Activated naive CD8-positive, alpha-beta T cell treated with anti-CD3 and anti-CD28 coated beads, Interleukin-2, amount 50 U/mL, for 16 hours (primary cell): Measurements from ENCODE around the gene ARHGAP18.

ENCODE experiments used
- DNase-seq: peaks from one replicate; pipeline ENCODE4 v3.0.0-alpha.2; 2020; ENCODE audit warnings: low read depth, low spot score

ARHGAP18 gene

DNA sequence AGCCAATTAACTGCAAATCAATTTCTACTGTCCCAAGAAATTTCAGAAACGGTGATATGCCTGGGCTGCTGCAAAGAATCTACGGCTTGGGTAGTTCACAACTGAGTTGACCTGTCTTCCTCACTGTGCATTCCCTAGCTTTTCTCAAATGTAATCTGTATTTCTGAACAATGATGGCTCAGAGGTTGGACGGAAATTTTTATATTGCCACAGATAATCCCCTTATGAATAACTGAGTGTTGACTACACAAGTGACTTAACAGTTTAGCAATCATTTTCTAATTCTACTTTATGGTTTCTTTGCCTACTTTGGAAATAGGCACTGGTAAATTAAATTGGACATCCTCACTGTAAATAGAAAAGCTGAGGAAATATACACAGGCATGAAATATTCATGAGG is 94.5 kb downstream of the ARHGAP18 start:
- no peak for DNase-seq

DNA sequence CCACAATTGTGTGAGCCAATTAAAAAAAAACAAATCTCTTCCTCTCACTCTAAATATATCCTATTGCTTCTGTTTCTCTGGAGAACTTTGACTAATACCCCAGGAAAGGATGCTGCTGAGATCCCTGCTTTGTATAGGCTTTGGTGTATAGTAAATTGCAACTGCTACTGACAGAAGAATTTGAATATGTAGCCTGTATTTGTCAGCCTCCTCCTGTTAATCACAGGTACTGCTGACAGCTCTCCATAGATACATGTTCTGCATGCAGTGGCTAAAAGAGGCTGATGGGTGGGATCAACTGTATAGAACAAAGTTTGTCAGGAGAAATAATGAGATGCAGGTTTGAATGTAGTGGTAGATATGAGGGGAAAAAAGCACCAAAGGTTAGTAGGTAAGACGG is 95.0 kb downstream of the ARHGAP18 start:
- DNase-seq: no peak

DNA sequence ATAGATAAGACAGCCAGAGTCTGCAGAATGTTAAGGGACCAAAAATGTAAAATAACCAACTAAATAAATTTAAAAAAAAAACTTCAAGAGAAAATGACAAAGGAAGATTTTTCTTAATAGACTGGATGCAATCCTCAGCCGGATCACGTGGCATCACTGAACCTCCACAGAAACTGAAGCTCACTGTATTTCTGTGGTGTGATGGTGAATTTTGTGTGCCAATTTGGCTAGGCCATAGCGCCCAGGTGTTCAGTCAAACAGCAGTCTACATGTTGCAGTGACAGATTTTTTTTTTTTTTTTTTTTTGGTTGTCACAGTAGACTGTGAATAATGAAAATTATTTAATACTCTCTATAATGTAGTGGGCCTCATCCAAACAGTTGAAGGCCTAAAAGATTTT is 95.5 kb downstream of the ARHGAP18 start:
- no peak for DNase-seq

DNA sequence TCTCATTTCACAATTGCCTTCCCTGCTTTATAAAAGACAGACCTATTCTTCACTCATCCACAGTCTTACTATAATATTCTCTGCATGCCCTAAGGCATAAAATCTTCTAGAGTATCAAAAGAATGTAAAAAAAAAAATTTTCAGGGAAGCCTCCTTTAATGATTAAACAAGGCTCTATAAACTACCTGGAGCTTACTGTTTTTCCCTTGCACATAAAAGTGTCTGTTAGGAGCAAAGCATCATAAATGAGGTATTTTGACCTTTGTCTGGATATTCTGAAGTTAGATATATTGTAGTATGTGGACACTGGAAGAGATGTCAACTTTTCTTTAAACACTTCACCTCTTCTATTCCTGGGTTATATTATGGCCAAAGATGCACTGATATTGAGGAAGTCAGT is 97.5 kb downstream of the ARHGAP18 start:
- DNase-seq: no peak

DNA sequence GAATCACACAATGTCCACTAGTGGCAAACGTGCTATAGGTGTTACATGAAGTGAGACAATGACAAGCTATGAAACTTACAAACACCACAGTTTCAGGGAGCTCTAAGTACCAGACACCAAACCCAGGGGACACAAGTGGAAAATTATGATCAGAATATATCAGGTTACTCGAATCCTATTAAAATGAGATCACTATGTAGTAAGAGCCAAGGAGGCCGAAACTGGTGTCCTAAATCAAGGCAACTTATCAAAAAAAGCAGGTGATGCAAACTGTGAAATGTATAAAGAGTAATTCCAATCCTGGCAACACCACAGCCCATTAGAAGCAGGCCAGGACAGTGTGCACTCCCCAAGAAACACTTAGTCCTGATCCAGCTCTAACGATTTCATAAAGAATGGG is 100.3 kb downstream of the ARHGAP18 start:
- DNase-seq: no peak

DNA sequence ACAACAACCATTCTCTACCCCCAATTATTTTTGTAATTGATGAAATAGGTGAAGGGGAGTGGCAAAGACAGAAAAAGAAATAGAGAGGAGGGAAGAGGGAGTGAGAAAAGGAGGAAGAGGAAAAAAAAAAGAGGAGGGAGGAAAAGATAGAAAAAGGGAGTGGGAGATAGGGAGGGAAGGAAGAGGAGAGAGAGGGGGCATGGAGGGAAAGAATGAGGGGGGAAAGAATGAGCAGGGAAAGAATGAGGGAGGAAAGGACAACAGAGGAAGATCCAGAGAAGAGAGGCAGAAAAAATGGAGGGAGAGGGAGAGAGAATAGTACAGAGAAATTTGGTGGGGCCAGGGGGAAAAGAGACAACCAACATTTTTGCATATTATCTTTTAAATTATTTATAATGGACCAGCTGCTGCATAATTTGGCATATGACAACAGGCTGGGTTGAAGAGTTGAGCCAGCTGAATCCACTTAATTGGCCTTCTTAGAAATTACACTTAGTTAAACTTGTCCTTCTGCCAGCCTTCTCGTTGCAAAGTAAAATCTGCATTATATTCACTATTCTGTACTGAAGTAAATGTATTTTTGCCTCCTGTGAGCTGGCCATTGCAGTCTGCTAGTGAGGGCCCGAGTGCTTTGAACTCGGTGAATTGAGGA is 101.0 kb downstream of the ARHGAP18 start:
- no peak for DNase-seq

DNA sequence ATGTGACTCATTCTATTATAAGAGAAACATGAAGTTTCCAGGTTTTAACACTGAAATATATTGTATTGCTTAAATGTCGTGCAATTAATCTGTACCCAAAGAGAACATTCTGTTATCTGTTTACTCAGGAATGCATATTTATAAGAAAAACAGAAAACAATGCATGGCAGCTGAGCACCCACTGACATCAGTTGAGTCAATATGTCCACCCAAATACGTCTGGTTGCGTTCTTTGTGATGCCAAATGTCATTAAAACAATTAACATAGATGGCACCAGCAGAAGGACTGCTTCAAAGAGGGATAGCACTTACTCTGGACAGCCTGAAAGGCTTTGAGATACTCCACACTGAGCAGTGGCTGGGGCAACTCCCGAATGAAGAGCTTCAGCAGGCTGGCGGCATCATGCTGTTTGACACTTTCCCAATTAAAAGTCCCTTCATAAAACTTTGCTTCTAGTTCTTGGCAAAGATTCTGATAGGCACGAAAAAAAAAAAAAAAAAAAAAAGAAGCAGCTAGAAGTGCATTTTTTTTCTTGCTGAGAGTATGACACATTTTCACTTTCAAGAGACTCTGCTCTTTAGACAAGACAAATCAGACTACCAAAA is 102.3 kb downstream of the ARHGAP18 start:
- DNase-seq: no peak

DNA sequence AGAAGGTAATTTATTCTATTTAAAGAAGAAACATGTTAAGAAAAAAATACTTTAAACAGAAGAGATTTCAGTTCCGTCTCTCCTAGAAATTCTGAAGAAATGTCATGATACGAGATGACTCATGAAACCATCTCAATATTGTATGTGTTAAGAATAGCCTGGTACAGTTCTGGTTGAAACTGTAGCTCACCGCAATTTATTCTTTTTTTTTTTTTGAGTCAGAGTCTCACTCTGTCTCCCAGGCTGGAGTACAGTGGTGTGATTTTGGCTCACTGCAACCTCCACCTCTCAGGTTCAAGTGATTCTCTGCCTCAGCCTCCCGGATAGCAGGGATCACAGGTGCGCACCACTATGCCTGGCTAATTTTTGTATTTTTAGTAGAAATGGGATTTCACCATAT is 103.3 kb downstream of the ARHGAP18 start:
- DNase-seq: no peak

DNA sequence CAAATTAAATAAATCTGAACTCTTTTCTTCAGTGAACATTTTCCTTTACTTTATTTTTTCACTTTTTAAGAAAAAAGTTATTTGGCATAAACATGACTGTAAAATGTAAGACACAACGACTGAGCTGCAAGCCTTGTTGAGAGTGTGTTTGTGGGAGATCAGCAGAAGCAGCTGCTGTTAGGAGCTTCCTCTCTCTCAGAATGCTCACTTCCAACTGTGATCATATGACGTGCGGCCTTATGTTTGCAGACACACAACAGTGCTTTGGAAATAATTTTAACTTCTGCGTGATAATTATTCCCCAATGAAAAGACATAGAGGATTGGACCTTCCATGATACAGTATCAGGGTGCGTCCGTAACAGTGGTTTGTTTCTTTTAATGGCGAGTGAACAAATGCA is 104.0 kb downstream of the ARHGAP18 start:
- DNase-seq: no peak

DNA sequence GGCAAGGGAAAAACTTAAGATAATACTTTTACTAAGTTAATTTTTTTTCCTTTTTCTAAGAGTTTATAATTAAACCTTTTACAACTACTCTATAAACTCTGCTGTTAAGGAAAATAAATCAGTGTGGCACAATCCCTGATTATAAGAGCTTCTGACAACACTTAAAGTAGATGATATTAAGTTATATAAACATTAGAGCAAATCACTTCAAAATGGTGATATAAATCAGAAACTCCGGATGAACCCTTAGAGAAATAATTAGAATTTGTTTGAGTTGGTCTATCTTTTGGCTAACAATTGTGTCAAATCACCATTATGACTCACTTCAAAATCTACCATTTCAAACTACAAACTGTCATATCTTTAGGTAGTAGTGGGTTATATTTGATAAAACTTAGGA is 104.9 kb downstream of the ARHGAP18 start:
- DNase-seq: no peak

DNA sequence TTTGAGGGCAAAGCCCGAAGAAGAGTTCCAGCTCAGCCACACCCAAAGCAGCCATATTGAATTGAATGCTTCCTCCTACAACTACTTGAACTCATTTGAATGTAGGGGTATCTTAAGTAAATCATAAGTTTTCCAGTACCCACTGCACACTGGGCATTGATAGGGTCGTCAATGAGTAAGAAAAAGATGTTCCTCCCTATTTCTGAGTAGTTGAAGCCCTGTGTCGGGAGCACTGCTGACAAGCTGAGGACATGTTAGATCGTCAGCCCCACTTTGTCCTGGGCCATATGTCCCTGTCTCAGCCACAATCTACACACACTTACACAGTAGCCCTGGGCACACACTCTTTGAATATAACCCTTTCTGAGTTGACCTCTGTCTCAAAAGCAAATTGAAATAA is 105.7 kb downstream of the ARHGAP18 start:
- DNase-seq: no peak

DNA sequence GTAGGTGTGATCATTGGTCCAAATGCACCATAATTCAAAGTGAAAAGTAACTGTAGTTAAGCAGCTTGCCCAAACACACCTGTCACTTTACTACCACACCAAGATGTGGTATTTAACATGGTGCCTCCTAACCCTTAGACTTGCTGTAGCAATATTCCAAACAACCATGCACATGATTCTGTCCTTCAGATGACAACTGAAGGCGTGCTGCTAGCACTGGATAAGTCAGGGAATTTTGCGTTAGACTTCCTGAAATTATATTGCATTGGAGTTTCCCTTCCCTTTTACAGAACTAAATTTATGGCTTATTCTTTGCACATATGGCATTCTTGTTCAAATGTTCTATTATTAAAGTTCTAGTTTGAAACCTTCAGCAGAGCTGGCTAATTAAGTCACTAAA is 106.2 kb downstream of the ARHGAP18 start:
- DNase-seq: no peak

DNA sequence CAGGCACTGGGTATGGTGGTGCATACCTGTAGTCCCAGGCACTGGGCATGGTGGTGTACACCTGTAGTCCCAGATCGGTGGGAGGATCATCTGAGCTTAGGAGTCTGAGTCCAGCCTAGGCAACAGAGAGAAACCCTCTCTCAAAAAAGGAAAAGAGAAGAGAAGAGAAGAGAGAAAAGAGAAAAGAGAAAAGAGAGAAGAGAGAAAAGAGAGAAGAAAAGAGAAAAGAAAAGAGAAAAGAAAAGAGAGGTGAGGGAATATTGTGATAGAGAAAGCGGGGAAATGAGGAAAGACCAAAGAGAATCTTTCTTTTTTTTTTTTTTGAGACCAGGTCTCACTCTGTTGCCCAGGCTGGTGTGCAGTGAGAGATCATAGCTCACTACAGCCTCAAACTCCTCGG is 108.7 kb downstream of the ARHGAP18 start:
- DNase-seq: no peak

DNA sequence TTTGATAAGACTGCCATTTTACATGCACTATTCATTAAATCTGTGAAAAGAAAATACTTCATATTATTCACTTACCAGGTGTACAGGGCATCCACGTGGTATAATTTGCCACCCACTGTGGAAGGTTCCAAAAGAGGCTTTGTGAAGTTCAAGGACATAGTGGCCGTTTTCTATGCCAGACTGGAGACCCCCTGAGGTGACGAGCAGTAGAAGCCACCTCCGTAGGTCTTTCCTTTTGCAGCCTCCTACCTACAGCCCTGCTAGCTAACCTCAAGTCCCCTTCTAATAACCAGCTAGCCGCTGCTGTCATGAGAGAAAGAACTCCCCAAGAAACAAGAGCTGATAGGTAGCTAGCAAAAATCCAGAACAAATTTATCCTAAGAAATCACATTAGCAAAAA is 110.5 kb downstream of the ARHGAP18 start:
- DNase-seq: no peak

DNA sequence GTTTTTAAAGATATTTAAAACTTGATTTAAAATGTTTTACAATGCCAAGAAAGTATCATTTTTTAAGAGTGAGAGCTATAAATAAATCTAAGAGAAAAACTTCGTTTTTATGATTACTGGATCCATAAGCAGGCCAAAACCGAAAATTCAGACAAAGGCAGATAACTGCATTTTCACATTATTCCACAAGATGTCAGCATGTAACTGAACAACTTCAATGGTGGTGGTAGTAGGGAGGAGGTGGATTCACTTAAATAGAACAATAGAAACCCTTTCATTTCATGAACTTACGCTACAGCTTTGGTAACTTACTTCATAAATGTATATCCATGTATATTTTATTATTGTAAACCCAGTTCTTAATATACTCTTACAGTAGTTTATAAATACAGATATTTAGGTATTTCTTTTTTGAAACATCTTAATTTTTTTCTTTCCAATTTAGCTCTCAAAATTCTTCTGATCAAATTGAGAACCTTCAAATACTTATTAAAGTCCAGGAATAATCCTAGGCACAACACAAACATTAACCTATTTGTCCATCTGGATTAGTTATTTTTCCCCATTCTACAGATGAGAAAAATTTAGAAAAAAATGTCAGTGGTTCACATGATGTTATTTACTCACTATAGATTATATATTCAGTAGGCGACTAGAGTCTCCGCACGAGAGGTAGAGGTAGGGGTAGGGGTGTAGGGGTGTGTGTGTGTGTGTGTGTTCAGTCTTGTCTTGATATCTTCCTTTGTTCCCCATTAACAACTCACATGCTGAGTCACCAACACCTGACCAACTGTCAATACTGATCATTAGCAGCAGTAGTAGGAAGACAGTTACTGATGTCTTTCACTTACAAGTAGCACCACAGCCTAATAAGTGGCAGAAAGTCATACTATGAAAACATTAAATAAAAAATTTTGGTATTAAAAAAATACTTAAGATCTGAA is 111.5 kb downstream of the ARHGAP18 start:
- no peak for DNase-seq

DNA sequence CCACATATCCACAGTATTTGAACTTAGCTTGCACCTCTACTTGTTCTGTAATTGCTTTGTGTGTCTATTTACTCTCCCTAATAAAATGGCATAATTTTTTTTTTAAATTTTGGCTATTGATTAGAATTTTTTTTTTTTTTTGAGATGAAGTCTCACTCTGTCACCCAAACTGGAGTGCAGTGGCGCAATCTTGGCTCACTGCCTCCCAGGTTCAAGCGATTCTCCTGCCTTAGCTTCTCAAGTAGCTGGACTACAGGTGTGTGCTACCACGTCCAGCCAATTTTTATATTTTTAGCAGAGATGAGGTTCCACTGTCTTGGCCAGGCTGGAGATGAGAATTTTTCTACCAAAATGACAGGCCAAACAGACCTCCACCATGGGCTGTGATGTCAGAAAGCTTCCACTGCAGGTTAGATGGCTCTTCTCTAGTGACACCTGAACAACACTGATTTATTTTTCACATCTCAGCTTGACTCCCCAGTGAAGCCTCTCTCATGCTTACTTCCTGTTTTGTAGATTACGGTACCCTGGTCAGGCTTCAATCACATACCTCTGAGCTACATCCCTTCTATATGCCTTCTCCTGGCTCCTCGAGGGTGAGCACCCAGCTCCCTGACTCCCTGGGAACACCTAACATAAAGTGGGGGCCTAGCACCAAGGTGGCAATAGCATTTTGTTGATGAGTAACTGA is 112.8 kb downstream of the ARHGAP18 start:
- DNase-seq: no peak

DNA sequence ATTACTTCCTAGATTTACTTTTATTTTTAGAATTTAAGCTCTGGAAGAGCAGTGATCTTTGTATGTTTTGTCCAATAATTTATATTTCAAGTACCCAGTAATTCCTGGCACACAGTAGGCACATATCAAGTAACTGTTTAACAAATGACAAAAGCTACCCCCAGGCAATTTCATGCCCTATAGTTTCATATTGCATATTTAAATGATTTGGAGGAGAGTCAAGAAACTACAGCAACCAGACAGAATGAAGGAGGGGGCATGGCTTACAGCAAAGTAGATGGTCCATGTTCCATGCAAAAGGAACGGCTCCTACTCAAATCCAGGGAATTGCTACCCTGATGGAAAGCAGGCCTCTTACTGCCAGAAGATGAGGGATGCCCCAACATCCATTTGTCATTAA is 113.5 kb downstream of the ARHGAP18 start:
- DNase-seq: no peak

DNA sequence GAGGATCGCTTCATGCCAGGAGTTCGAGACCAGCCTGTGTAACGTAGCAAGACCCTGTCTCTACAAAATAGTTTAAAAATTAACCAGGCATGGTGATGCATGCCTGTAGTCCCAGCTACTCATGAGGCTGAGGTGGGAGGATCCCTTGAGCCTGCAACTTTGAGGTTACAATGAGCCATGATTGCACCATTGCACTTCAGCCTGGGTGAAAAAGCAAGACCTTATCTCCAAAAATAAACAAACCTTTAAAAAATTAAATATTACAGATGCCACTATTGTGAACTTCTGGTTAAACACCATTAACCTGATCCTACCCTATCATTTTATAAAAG is 116.8 kb downstream of the ARHGAP18 start:
- DNase-seq: no peak

DNA sequence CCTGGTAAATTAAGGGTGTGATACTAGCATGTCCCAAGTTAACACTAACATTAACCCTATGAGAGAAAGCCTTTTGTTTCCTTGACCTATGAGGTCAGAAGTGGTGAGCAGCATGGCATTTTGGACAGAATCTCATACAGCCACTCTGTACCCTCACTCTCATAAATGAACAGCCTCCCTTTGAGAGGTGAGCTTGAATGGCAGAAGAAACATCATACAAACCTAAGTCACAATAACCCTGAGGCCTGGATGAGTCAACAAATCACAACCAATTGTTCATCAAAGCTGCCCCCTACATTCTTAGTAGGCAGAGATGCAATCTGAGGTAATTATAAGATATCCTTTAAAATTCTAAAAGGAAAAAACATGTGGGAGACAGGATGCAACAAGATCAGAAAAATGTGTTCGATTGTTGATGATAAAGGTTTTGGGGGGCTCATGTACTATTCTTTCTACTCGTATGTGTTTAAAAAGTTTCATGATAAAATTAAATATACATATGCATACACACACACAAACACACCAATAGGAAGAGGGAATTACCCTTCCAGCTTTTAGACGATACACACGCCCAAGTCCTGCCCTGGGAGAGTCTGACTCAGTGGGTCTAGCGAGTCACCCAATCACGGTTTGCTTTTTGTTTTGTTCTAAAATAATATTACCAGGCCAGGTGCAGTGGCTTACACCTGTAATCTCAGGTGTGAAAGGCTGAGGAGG is 117.3 kb downstream of the ARHGAP18 start:
- no peak for DNase-seq

DNA sequence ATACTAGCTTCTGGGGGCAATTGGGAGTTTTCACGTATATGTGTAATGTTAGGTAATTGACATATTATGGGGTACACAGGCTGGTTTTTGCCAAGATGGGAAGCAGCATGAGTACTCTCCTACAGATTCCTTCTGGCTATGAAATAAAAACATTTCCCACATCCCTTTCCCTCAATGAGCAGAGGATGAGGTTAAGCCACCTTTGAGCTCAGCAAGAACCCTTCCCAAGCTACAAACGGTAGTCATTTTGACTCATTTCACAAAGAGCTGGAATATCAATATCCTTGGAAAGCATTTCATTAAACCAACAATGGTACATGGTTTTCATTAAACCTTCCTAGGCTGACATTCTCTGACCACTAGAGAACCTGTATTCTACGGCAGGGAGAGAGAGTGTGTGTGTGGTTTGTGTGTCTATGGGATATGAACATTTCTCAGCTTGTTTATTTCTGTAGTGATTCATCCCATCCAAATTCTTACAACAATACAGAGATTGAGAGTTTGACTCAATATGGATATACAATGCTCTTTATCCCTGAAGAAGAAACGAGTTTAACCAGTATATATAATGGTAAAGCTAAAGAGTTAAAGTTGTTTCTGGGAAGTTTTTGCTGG is 119.5 kb downstream of the ARHGAP18 start:
- no peak for DNase-seq

DNA sequence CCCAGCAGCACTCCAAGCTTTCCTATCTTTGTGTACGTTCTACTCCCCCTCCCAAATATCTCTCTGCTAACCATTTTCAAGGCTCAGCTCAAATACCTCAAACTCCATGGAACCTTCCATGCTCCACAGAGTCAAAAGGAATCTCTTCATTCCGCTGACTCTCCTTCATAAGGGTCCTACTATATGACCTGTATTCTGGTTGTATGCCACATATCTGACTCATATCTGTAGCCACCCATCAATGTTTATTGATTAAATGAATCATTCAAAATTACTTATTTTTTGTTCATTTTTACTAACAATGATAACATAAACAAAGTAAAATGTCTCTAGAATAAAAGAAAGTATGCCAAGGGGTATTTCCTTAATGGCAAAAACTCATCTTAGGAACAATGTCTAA is 123.2 kb downstream of the ARHGAP18 start:
- DNase-seq: no peak
